ENCODE results near the gene WDR37.
"Not testable (repeated sequence)": the region's sequence is repeated elsewhere in the genome, so short reads cannot be mapped to it uniquely, and the experiment has no call there.

WDR37 gene

DNA sequence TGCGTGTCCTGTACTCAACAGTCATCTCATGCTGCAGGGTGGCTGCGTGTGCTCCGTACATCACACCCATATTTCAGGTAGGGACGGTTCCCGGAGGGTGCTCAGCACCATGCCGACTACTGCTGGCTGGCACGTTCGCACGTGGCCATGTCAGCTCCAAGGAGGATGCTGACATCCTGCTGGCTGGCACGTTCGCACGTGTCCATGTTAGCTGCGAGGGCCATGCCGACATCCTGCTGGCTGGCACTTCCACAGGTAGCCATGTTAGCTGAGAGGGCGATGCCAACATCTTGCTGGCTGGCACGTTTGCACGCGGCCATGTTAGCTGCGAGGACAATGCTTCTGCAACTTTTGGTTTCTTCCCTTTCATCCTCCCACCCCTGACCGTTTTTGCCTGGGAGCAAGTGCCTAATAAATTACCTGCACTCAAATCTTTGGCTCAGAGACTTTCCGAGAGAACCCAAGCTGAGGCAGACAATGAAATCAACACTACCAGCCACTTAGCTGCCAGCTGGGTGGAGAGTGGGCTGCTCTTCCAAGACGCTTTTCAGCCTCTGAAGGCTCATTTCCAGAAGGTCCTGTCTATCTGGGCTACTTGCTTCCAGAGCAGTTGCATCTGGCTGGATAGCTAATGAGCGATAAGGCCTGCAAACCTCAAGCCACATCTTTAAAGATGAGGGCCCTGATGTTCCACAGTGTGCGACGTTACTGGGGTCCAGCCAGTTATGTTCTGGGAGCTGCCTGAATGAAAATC is 104.6 kb downstream of the WDR37 start:
- no peak overlapping the region for H3K9ac ChIP-seq (ENCODE audit: low read depth, low read length)
- no peaks in the 10 kb centered on the region for H3K9me3 ChIP-seq (ENCODE audit: control insufficient read depth, insufficient read depth, low read length)
- H3K27ac ChIP-seq (ENCODE audit: low read depth, low read length): no peak overlapping the region
- no peak overlapping the region for H3K4me3 ChIP-seq (ENCODE audit: low read depth, low read length)
- H3K36me3 ChIP-seq (ENCODE audit: control insufficient read depth, insufficient read depth, low read length): no peaks in the 10 kb centered on the region
- no peaks in the 10 kb centered on the region for H3K4me1 ChIP-seq (ENCODE audit: control insufficient read depth, insufficient read depth, low read length)
- H3K27me3 ChIP-seq (ENCODE audit: control insufficient read depth, insufficient read depth, low read length): no peaks in the 10 kb centered on the region

DNA sequence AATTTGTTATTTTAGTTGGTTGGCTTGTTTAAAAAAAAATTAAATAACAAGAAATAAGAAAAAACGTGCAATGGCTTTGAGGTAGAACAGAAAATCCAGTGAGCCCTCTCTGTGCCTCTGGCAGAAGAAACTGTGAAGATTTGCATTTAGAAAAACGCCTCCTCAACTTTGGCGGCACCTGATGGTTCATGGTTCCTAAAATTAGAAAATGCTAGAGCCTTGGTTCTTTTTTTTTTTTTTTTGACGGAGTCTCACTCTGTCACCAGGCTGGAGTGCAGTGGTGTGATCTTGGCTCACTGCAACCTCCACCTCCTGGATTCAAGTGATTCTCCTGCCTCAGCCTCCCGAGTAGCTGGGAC is 105.1 kb downstream of the WDR37 start:
- not testable (repeated sequence) for H3K27me3 ChIP-seq (ENCODE audit: control insufficient read depth, insufficient read depth, low read length); H3K4me3 ChIP-seq (ENCODE audit: low read depth, low read length); H3K9ac ChIP-seq (ENCODE audit: low read depth, low read length); H3K9me3 ChIP-seq (ENCODE audit: control insufficient read depth, insufficient read depth, low read length); H3K27ac ChIP-seq (ENCODE audit: low read depth, low read length); H3K4me1 ChIP-seq (ENCODE audit: control insufficient read depth, insufficient read depth, low read length); H3K36me3 ChIP-seq (ENCODE audit: control insufficient read depth, insufficient read depth, low read length)

DNA sequence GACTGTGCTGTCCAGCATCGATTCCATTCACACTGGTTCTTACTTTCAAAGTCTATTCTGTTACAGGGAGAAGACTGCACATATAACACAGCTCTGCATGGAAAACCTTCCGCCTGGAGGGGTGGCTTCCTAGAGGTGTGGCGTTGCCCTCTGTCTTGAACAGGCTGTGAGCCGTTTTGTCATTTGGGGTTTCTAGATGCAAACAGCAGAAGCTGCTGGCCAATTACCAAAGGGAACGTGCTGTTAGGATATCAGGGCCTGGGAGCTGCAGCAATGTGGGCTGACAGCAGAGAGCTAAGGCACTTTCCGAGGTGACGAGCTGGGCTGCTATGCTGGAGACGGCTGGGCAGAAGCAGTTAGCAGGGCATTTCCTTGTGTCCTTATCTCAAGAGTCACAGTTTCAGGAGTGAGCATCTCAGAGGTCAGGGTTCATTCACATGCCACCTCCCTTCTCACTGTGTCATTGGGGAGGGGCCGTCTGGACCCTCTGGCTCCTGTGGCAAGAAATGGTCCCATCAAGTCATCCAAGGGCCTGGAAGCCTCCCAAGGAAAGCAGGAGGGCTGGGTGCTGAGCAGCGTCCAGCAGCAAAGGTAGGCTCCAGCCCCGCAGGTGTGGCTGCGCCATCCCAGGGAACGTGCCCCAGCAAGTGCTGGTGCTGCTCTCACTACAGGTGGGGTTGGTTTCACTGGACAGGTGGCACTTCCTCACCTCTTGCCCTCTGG is 106.5 kb downstream of the WDR37 start:
- Histone ChIP-seq H3K4me1 (ENCODE audit: control insufficient read depth, insufficient read depth, low read length) (no peaks in the 10 kb centered on the region), H3K27ac (ENCODE audit: low read depth, low read length) (no peak overlapping the region), H3K9me3 (ENCODE audit: control insufficient read depth, insufficient read depth, low read length) (no peaks in the 10 kb centered on the region), H3K27me3 (ENCODE audit: control insufficient read depth, insufficient read depth, low read length) (no peaks in the 10 kb centered on the region), H3K36me3 (ENCODE audit: control insufficient read depth, insufficient read depth, low read length) (no peaks in the 10 kb centered on the region), H3K4me3 (ENCODE audit: low read depth, low read length) (no peak overlapping the region), H3K9ac (ENCODE audit: low read depth, low read length) (no peak overlapping the region)

DNA sequence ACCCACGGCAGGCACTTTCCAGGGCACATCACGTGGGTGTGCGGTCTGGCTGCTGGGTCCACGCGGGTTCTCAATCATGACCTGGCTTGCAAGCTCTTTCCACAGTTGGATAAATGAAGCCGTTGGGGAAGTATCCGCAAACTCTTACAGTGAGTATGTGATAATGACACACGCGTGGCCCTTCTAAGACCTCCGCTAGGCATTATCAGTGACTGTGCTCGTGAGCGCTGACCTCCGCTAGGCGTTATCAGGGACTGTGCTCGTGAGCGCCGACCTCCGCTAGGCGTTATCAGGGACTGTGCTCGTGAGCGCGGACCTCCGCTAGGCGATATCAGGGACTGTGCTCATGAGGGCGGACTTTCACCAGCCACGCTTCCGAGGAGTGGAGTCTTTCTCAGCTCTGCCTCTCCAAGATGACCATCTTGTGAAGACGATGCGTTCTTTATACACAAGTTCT is 107.0 kb downstream of the WDR37 start:
- Histone ChIP-seq H3K9me3 (ENCODE audit: control insufficient read depth, insufficient read depth, low read length) (no peaks in the 10 kb centered on the region), H3K9ac (ENCODE audit: low read depth, low read length) (no peak overlapping the region), H3K4me3 (ENCODE audit: low read depth, low read length) (no peak overlapping the region), H3K36me3 (ENCODE audit: control insufficient read depth, insufficient read depth, low read length) (no peaks in the 10 kb centered on the region), H3K27me3 (ENCODE audit: control insufficient read depth, insufficient read depth, low read length) (no peaks in the 10 kb centered on the region), H3K27ac (ENCODE audit: low read depth, low read length) (no peak overlapping the region), H3K4me1 (ENCODE audit: control insufficient read depth, insufficient read depth, low read length) (no peaks in the 10 kb centered on the region)

DNA sequence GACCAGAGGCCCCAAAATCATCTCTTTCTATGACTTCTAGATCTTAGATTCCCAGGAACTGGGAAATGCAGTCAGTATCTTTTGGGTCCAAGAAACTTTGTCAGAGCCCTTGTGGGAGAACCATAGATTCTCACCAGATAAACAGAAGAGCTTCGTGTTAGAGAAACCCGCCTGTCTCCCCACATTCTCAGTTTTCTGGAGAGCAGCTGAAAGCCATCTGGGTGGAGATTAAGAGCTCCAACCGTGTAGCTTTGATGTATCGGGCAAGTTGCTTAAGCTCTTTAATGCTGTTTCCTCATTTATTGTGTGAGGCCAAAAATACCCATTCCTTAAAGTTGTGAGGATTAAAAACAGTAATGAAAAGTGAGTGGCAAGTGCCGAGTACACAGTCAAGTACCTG is 107.6 kb downstream of the WDR37 start:
- H3K4me1 ChIP-seq (ENCODE audit: control insufficient read depth, insufficient read depth, low read length): no peaks in the 10 kb centered on the region
- no peak overlapping the region for H3K27ac ChIP-seq (ENCODE audit: low read depth, low read length)
- no peaks in the 10 kb centered on the region for H3K9me3 ChIP-seq (ENCODE audit: control insufficient read depth, insufficient read depth, low read length)
- no peaks in the 10 kb centered on the region for H3K36me3 ChIP-seq (ENCODE audit: control insufficient read depth, insufficient read depth, low read length)
- no peak overlapping the region for H3K4me3 ChIP-seq (ENCODE audit: low read depth, low read length)
- H3K9ac ChIP-seq (ENCODE audit: low read depth, low read length): no peak overlapping the region
- H3K27me3 ChIP-seq (ENCODE audit: control insufficient read depth, insufficient read depth, low read length): no peaks in the 10 kb centered on the region

DNA sequence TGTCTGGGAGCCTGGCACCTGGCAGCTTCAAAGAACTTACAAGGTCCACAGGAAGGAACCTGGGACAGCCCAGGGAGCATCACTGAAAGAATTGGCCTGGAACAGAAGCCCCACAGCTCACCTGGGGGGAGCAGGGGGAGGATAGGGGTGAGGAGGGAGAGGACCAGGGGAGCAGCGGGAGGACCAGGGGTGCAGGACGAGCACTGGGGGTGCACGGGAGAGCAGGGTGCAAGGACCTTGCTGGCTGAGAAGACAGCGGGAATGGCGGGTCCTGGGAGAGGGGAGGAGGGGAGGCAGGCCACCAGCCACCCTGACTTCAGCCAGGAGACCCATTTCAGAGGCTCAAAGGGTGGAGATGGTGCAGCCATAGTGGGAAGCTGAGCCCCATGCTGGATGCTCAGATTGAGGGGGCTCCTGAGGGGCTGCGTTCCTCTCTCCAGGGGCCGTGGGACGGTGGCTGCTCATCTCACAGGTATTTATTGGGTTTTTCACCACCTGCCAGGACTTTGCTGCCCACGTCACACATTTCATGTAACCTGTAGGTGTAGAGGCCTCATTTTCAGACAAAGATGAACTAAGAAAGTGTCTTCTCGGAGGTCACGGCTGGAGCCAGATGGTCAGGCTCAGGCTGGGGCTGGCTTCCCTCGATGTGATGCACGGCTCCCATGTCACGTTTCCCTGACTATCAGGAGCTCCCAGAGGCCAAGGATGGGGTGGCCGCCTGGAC is 110.1 kb downstream of the WDR37 start:
- Histone ChIP-seq H3K36me3 (ENCODE audit: control insufficient read depth, insufficient read depth, low read length) (no peaks in the 10 kb centered on the region), H3K27me3 (ENCODE audit: control insufficient read depth, insufficient read depth, low read length) (no peaks in the 10 kb centered on the region), H3K4me1 (ENCODE audit: control insufficient read depth, insufficient read depth, low read length) (no peaks in the 10 kb centered on the region), H3K9ac (ENCODE audit: low read depth, low read length) (no peak overlapping the region), H3K4me3 (ENCODE audit: low read depth, low read length) (no peak overlapping the region), H3K27ac (ENCODE audit: low read depth, low read length) (no peak overlapping the region), H3K9me3 (ENCODE audit: control insufficient read depth, insufficient read depth, low read length) (no peaks in the 10 kb centered on the region)

DNA sequence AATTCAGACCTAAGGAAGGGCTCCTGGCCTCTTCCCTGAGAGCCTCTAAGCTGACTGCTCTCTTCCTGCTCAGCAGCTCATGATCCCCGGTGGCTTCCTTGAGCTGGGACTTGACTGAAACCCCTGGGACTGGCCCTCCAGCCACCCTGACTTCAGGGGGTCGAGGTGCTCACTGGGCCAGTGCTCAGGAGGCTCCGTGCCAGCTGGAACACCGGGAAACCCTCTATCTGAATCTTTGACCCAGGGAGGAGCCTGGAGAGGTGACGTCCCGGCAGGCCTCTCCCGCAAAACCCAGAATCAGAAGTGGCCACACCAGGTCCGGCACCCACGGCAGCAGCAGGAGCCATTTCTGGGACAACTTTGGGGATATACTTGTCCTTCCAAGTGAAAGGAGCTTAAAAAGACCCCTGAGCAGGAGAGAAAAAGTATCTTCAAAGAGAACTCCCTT is 110.7 kb downstream of the WDR37 start:
- Histone ChIP-seq H3K9ac (ENCODE audit: low read depth, low read length) (no peak overlapping the region), H3K4me1 (ENCODE audit: control insufficient read depth, insufficient read depth, low read length) (no peaks in the 10 kb centered on the region), H3K9me3 (ENCODE audit: control insufficient read depth, insufficient read depth, low read length) (no peaks in the 10 kb centered on the region), H3K27ac (ENCODE audit: low read depth, low read length) (no peak overlapping the region), H3K27me3 (ENCODE audit: control insufficient read depth, insufficient read depth, low read length) (no peaks in the 10 kb centered on the region), H3K36me3 (ENCODE audit: control insufficient read depth, insufficient read depth, low read length) (no peaks in the 10 kb centered on the region), H3K4me3 (ENCODE audit: low read depth, low read length) (no peak overlapping the region)

DNA sequence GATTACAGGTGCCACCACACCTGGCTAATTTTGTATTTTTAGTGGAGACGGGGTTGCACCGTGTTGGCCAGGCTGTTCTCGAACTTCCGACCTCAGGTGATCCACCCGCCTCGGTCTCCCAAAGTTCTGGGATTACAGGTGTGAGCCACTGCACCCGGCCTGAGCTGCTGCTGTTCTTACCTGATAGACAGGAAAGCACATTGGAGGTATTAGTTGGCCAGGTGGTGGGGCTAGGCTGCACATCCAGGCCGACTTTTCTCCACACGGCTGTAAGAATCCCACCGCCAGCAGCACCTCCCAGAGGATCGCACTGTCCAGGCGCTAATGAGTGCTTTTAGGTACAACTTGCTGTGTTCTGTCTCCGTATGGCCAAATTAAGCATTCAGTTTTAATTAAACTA is 112.6 kb downstream of the WDR37 start:
- Histone ChIP-seq H3K27ac (ENCODE audit: low read depth, low read length) (no peak overlapping the region), H3K27me3 (ENCODE audit: control insufficient read depth, insufficient read depth, low read length) (no peaks in the 10 kb centered on the region), H3K9me3 (ENCODE audit: control insufficient read depth, insufficient read depth, low read length) (no peaks in the 10 kb centered on the region), H3K36me3 (ENCODE audit: control insufficient read depth, insufficient read depth, low read length) (no peaks in the 10 kb centered on the region), H3K4me1 (ENCODE audit: control insufficient read depth, insufficient read depth, low read length) (no peaks in the 10 kb centered on the region), H3K4me3 (ENCODE audit: low read depth, low read length) (no peak overlapping the region), H3K9ac (ENCODE audit: low read depth, low read length) (no peak overlapping the region)

DNA sequence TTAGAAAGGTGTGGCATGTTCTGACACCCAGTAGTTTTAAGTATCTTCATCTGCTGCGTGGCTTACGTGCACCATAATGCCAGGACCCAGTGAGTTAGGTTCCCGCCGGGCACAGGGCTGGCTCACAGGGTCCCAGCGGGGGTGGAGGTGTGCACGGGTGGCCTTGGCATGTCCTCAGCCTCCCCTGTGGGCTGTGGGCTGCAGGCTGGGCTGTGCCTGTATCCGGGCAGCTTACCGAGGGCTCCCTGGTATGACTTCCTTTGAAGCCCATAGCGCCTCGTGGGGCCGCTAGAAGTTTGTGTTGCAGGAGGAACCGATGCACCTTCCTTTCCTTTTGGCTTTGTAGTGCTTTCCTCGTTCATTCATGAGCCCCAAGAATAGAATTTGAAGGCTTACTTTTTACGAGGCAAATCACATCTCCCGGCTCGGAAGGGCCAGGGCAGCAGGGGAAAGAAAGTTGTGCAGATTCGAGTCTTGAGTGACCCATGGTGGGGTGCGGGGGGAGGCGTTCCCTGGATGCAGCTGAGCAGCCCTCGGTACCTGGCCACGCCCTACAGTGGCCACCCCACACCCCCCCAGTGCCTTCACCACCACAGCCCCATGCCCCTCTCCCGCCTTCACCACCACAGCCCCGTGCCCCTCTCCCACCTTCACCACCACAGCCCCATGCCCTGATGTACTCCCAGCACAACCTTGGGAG is 113.2 kb downstream of the WDR37 start:
- Histone ChIP-seq H3K9ac (ENCODE audit: low read depth, low read length) (no peak overlapping the region), H3K9me3 (ENCODE audit: control insufficient read depth, insufficient read depth, low read length) (no peaks in the 10 kb centered on the region), H3K27me3 (ENCODE audit: control insufficient read depth, insufficient read depth, low read length) (no peaks in the 10 kb centered on the region), H3K36me3 (ENCODE audit: control insufficient read depth, insufficient read depth, low read length) (no peaks in the 10 kb centered on the region), H3K4me1 (ENCODE audit: control insufficient read depth, insufficient read depth, low read length) (no peaks in the 10 kb centered on the region), H3K27ac (ENCODE audit: low read depth, low read length) (no peak overlapping the region), H3K4me3 (ENCODE audit: low read depth, low read length) (no peak overlapping the region)

DNA sequence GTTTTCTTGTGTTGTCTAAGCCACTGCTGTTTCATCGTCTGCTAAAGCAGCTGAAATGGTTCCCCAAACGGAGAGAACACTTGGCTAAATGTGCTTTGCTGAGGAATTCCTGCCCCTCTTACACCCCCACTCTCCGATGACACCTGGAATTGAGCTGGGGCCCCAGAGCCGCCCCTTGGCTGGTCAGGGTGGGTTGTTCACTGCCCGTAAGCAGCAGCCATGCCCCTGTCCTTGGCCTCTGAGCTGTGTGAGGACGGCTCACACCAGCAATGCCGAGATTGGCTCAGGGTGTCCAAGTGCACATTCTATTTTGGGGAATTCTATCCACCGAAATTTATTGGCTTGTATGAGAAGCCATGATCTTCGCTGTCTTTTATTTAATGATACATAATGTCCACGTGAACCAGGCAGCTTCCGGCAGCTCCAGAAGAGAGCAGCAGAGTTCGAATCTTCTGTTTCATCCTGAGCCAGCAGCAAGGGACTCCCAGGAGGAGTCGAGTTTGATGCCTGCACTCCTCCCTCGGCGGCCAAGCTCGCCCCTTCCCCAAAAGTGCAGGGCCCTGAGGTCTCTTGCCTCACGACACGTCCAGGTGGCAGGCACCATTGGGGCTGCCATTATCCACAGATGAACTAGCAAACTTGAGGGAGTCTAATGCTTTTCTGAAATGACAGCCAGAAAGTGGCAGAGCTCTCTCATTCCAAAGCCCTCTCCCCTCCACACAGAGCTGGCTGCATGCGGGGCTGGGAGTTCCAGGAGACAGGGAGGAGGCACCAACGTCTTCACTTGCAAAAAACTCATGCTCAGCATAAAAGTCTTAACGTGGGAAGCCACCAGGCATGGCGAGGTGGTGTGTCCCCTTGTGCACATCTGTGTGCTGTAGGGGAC is 114.0 kb downstream of the WDR37 start:
- Histone ChIP-seq H3K9me3 (ENCODE audit: control insufficient read depth, insufficient read depth, low read length) (no peaks in the 10 kb centered on the region), H3K27ac (ENCODE audit: low read depth, low read length) (no peak overlapping the region), H3K36me3 (ENCODE audit: control insufficient read depth, insufficient read depth, low read length) (no peaks in the 10 kb centered on the region), H3K9ac (ENCODE audit: low read depth, low read length) (no peak overlapping the region), H3K4me1 (ENCODE audit: control insufficient read depth, insufficient read depth, low read length) (no peaks in the 10 kb centered on the region), H3K27me3 (ENCODE audit: control insufficient read depth, insufficient read depth, low read length) (no peaks in the 10 kb centered on the region), H3K4me3 (ENCODE audit: low read depth, low read length) (no peak overlapping the region)
